Adrenal gland (tissue), 12 donors: Measurements from ENCODE around the gene FBXW8. TPM values are rescaled to one million over a fixed set of nuclear protein-coding genes. Genes with fewer than 3 reads are reported as not detected.

ENCODE experiments used
- DNase-seq, 7 donors: peaks; one replicate each; pipeline ENCODE4 v3.0.0-alpha.2; 2019 to 2020
- H3K27ac ChIP-seq, 5 donors: fragments of 200-600 bp; sonication (generic) in 4 of 5; 1 replicate in 3 of 5; 2 replicates in 2 of 5; pipeline versions ENCODE4 v1.5.1 to v1.8.0; 2016 to 2020; ENCODE audit warnings: mild to moderate bottlenecking in 1 of 5
- H3K27me3 ChIP-seq: fragments of 200-600 bp; 2 replicates; pipeline ENCODE4 v1.8.0; 2021
- H3K36me3 ChIP-seq, 2 donors: fragments of 200-600 bp; replicated peaks in 1 of 2; 1 replicate in 1 of 2; 2 replicates in 1 of 2; pipeline versions ENCODE4 v1.5.1 to v1.8.0; 2018 to 2022
- H3K4me1 ChIP-seq, 2 donors: fragments of 200-600 bp; replicated peaks in 1 of 2; 1 replicate in 1 of 2; 2 replicates in 1 of 2; pipeline versions ENCODE4 v1.5.1 to v1.8.0; 2018 to 2021
- H3K4me3 ChIP-seq, 4 donors: fragments of 200-600 bp; sonication (generic) in 3 of 4; one replicate each; pipeline ENCODE4 v1.5.1; 2016 to 2018
- H3K9me3 ChIP-seq, 3 donors: fragments of 200-600 bp; sonication (generic) in 1 of 3; replicated peaks in 1 of 3; 1 replicate in 2 of 3; 2 replicates in 1 of 3; pipeline versions ENCODE4 v1.5.1 to v1.8.0; 2016 to 2021
- CTCF ChIP-seq, 6 experiments: fragments of 450-650 bp in 4 of 6; fragments of 200-600 bp in 2 of 6; sonication (generic) in 1 of 6; IDR thresholded peaks; 1 replicate in 5 of 6; 2 replicates in 1 of 6; pipeline versions ENCODE4 v1.5.1 to v1.8.0; 2016 to 2021; ENCODE audit warnings: antibody characterized with exemption in 6 of 6, mild to moderate bottlenecking in 2 of 6, moderate library complexity in 1 of 6
- POLR2A ChIP-seq, 2 donors: fragments of 450-650 bp; IDR thresholded peaks; one replicate each; pipeline ENCODE4 v1.6.1; 2017; ENCODE audit warnings: antibody characterized with exemption in 2 of 2, mild to moderate bottlenecking in 2 of 2, moderate library complexity in 1 of 2
- WGBS, 4 donors: extraction: QIAGEN DNeasy Blood & Tissue Kit in 2 of 4; methylation state at CpG; one replicate each; pipeline versions ENCODE4 v1.1.5 to v1.1.7; 2013 to 2017; 5-methylcytosine and 5-hydroxymethylcytosine counted together
- intact Hi-C, 2 donors: fragments of 100-400 bp; cut with DNase I; formaldehyde crosslinking; loops; one replicate each; pipeline versions ENCODE4 v1.14.1 to v1.15.0; 2022 to 2023
- polyA plus RNA-seq, 3 donors: library from polyadenylated mRNA; stranded (reverse); fragments of 200-250 nt in 2 of 3; fragments of 350-450 nt in 1 of 3; fragmentation: Illumina TruSeq in 1 of 3; extraction: RNeasy Lipid Tissue Mini Kit (QIAGEN cat#74804) in 1 of 3; gene quantifications; one replicate each; pipeline ENCODE4 v1.2.3, GENCODE V29; 2013 to 2014
- total RNA-seq, 9 donors: library from RNA; depleted of rRNA in 4 of 9; stranded (reverse); fragments of >200 nt in 4 of 9; fragments of 120-200 nt in 1 of 9; fragmentation: NEBNext Ultra II Directional in 1 of 9; extraction: Animal tissue kit (Norgen Biotek cat#: 25700) in 1 of 9; gene quantifications; one replicate each; pipeline versions ENCODE4 v1.1.0 to v1.2.4, GENCODE V29; 2013 to 2023
- donor health status: healthy with polysubstance abuse.
- donor health status: Bipolar disorder and iron deficiency.
- donor health status: DM: yes; HTN: yes; CAD: no.
- donor health status: DM: no; HTN: no; CAD: no.
- donor health status: DM: no; HTN: no; CAD: no.
- donor health status: DM: yes; HTN: yes; CAD: no.

The FBXW8 gene
- total and polyA plus RNA-seq, 12 donors = 2.9 to 19.1 (median 14.3) TPM

GRCh38 chr12:116959198-116959460, 48.4 kb downstream of the FBXW8 start:
- intact Hi-C loops = no loop called here
- Histone ChIP-seq H3K4me3 (no peak overlapping the region), H3K4me1 (peaks cover 0 to 6% of the 10 kb centered on the region in 2 donors), H3K36me3 (no peaks in the 10 kb centered on the region), H3K27me3 (no peaks in the 10 kb centered on the region), H3K9me3 (no peaks in the 10 kb centered on the region), H3K27ac (no peak overlapping the region)
- TF ChIP-seq POLR2A (IDR thresholded peaks at IDR 0.05) (no peak), CTCF (IDR thresholded peaks at IDR 0.05) (no peak)
- WGBS, 4 donors = 76 to 81% (median 79%) methylated on average over 2 of the region's 2 CpGs
- DNase-seq = no peak

GRCh38 chr12:116959845-116960514, 49.2 kb downstream of the FBXW8 start:
- Histone ChIP-seq H3K4me1 (peaks cover 0 to 6% of the 10 kb centered on the region in 2 donors), H3K4me3 (no peak overlapping the region), H3K36me3 (peaks cover 0 to 4% of the 10 kb centered on the region in 2 donors), H3K9me3 (no peaks in the 10 kb centered on the region), H3K27ac (no peak overlapping the region), H3K27me3 (no peaks in the 10 kb centered on the region)
- intact Hi-C loops = no loop called here
- TF ChIP-seq CTCF (IDR thresholded peaks at IDR 0.05) (no peak), POLR2A (IDR thresholded peaks at IDR 0.05) (no peak)
- no peak for DNase-seq
- 87 to 93% (median 91%) methylated on average over 5 of the region's 5 CpGs for WGBS, 4 donors

- Histone ChIP-seq H3K27ac (no peak overlapping the region), H3K27me3 (no peaks in the 10 kb centered on the region), H3K36me3 (peaks cover 0 to 22% of the 10 kb centered on the region in 2 donors), H3K4me1 (peaks cover 0 to 6% of the 10 kb centered on the region in 2 donors), H3K9me3 (no peaks in the 10 kb centered on the region), H3K4me3 (no peak overlapping the region)
- no peak for DNase-seq
- intact Hi-C loops = no loop called here
- TF ChIP-seq CTCF (IDR thresholded peaks at IDR 0.05) (no peak), POLR2A (IDR thresholded peaks at IDR 0.05) (no peak)
- WGBS, 4 donors = 68 to 78% (median 75%) methylated on average over 4 of the region's 4 CpGs
Observed at GRCh38 chr12:116962197-116962596, 51.4 kb downstream of the FBXW8 start.

DNA sequence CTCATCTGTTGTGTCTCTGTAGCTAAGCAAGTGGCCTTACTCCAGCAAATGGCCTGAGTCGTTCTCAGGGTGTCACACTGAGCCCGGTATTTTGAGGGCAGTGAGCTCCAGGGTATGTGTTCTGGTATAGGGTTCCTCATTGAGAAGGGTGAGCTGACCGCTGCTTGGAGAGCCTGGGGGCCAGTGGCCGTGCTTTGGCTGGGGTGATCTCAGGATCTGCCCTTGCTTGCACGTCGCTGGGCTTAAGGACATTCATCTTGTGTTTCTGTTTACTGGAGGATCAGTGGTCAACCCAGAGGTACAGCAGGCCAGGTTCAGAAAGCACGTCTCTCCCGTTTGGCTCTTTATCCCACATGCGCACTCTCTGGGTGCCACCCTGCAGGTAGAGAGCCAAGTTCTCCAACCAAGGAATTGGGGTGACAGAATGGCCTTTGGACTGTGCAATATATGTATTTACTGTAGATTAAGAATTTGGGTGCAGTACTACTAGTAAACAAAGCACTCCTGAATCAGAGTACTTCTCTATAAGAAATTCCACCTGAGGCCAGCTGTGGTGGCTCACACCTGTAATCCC, 52.1 kb downstream of the FBXW8 start:
- Histone ChIP-seq H3K9me3 (no peaks in the 10 kb centered on the region), H3K27ac (no peak overlapping the region), H3K4me1 (peaks cover 0 to 6% of the 10 kb centered on the region in 2 donors), H3K27me3 (no peaks in the 10 kb centered on the region), H3K4me3 (no peak overlapping the region), H3K36me3 (peaks cover 0 to 22% of the 10 kb centered on the region in 2 donors)
- WGBS, 4 donors = 89 to 97% (median 91%) methylated on average over 8 to 9 of the region's 9 CpGs
- no peak for DNase-seq
- intact Hi-C loops = no loop called here
- no peak for TF ChIP-seq CTCF (IDR thresholded peaks at IDR 0.05)
- no peak for TF ChIP-seq POLR2A (IDR thresholded peaks at IDR 0.05)
